ENCODE results near the gene ARF1.

The ARF1 gene

GRCh38 chr1:228147768-228148167, 65.3 kb downstream of the ARF1 start:
- DNase-seq (ENCODE audit: low read depth) = no peak

GRCh38 chr1:228148196-228148861, 65.8 kb downstream of the ARF1 start:
- no peak for DNase-seq (ENCODE audit: low read depth)
